Naive thymus-derived CD4-positive, alpha-beta T cell (primary cell): ENCODE results near the gene RPL38. TPM values are rescaled to one million over a fixed set of nuclear protein-coding genes. Genes with fewer than 3 reads are reported as not detected.

Experiments
- ATAC-seq: fragments of 150-1000 bp; cut with Tn5 transposase; 2 replicates; pipeline ENCODE4 v1.10.0; 2021; ENCODE audit warnings: mild to moderate bottlenecking, moderate library complexity
- CTCF ChIA-PET: fragments of 350-600 bp; sonication (Branson Sonifier 250); formaldehyde crosslinking; loops from one replicate; lab custom pipeline; 2021; ENCODE audit warnings: antibody characterized with exemption; lab: Charles Lee
- POLR2A ChIA-PET: fragments of 350-600 bp; sonication (Branson Sonifier 250); formaldehyde crosslinking; loops from one replicate; lab custom pipeline; 2021; ENCODE audit warnings: antibody characterized with exemption, inconsistent platforms; lab: Charles Lee
- DNase-seq, 9 donors: peaks; one replicate each; pipeline versions ENCODE4 v3.0.0 to v3.0.0-alpha.2; 2020 to 2022; ENCODE audit warnings: mixed read lengths in 1 of 9
- H3K27ac ChIP-seq: one replicate; pipeline ENCODE4 v1.7.0; 2013; ENCODE audit warnings: mild to moderate bottlenecking, low read depth, low read length, moderate library complexity
- H3K27me3 ChIP-seq, 2 donors: one replicate each; pipeline ENCODE4 v1.7.0; 2013; ENCODE audit warnings: low read length in 2 of 2, mild to moderate bottlenecking in 2 of 2, moderate library complexity in 2 of 2; ENCODE audit not compliant: control insufficient read depth in 2 of 2, insufficient read depth in 2 of 2
- H3K36me3 ChIP-seq, 3 experiments: 1 replicate in 2 of 3; 2 replicates in 1 of 3; pipeline ENCODE4 v1.7.0; 2013; ENCODE audit warnings: low read length in 3 of 3, mild to moderate bottlenecking in 3 of 3, moderate library complexity in 1 of 3; ENCODE audit not compliant: insufficient read depth in 3 of 3, control insufficient read depth in 2 of 3
- H3K4me1 ChIP-seq, 2 donors: one replicate each; pipeline ENCODE4 v1.7.0; 2013; ENCODE audit warnings: low read length in 2 of 2, mild to moderate bottlenecking in 2 of 2, moderate library complexity in 1 of 2; ENCODE audit not compliant: control insufficient read depth in 2 of 2, insufficient read depth in 2 of 2
- H3K4me3 ChIP-seq: 2 replicates; pipeline ENCODE4 v1.7.0; 2013; ENCODE audit warnings: mild to moderate bottlenecking, low read length
- H3K9me3 ChIP-seq, 3 experiments: 1 replicate in 2 of 3; 2 replicates in 1 of 3; pipeline ENCODE4 v1.7.0; 2013; ENCODE audit warnings: low read length in 3 of 3; ENCODE audit not compliant: control insufficient read depth in 2 of 3
- H3K27ac Mint-ChIP-seq, 9 donors: one replicate each; pipeline ENCODE4 v1.8.0; 2020 to 2022; ENCODE audit warnings: mixed read lengths in 9 of 9, mild to moderate bottlenecking in 8 of 9, moderate library complexity in 5 of 9, inconsistent platforms in 2 of 9
- H3K27me3 Mint-ChIP-seq, 5 donors: one replicate each; pipeline ENCODE4 v1.8.0; 2021 to 2022; ENCODE audit warnings: mixed read lengths in 5 of 5, mild to moderate bottlenecking in 1 of 5
- H3K36me3 Mint-ChIP-seq, 5 donors: one replicate each; pipeline ENCODE4 v1.8.0; 2020 to 2022; ENCODE audit warnings: mixed read lengths in 5 of 5, mild to moderate bottlenecking in 3 of 5, inconsistent platforms in 1 of 5
- H3K4me1 Mint-ChIP-seq, 7 donors: one replicate each; pipeline ENCODE4 v1.8.0; 2020 to 2022; ENCODE audit warnings: mixed read lengths in 7 of 7, mild to moderate bottlenecking in 3 of 7, inconsistent platforms in 1 of 7
- H3K4me3 Mint-ChIP-seq, 10 donors: one replicate each; pipeline ENCODE4 v1.8.0; 2020 to 2022; ENCODE audit warnings: mild to moderate bottlenecking in 10 of 10, mixed read lengths in 10 of 10, moderate library complexity in 6 of 10, inconsistent platforms in 2 of 10
- H3K9me3 Mint-ChIP-seq, 11 donors: one replicate each; pipeline ENCODE4 v1.8.0; 2020 to 2022; ENCODE audit warnings: mixed read lengths in 11 of 11, mild to moderate bottlenecking in 4 of 11, inconsistent platforms in 1 of 11, moderate library complexity in 1 of 11
- intact Hi-C, 2 donors: fragments of 100-400 bp; cut with micrococcal nuclease; formaldehyde crosslinking; loops; one replicate each; pipeline ENCODE4 v1.15.1; 2023
- polyA plus RNA-seq, 2 donors: library from polyadenylated mRNA; unstranded; fragments of 300-500 nt; fragmentation: Illumina TruSeq; gene quantifications; one replicate each; pipeline ENCODE4 v1.2.3, GENCODE V29; 2021
- total RNA-seq, 6 experiments: library from RNA in 5 of 6; stranded (reverse) in 5 of 6; gene quantifications; 1 replicate in 5 of 6; 2 replicates in 1 of 6; pipeline ENCODE4 v1.2.3 and lab custom pipeline; 2021 to 2026

Gene RPL38
- total and polyA plus RNA-seq, 7 experiments from 2014 or later = 1,097 to 2,553 (median 2,002) TPM

DNA sequence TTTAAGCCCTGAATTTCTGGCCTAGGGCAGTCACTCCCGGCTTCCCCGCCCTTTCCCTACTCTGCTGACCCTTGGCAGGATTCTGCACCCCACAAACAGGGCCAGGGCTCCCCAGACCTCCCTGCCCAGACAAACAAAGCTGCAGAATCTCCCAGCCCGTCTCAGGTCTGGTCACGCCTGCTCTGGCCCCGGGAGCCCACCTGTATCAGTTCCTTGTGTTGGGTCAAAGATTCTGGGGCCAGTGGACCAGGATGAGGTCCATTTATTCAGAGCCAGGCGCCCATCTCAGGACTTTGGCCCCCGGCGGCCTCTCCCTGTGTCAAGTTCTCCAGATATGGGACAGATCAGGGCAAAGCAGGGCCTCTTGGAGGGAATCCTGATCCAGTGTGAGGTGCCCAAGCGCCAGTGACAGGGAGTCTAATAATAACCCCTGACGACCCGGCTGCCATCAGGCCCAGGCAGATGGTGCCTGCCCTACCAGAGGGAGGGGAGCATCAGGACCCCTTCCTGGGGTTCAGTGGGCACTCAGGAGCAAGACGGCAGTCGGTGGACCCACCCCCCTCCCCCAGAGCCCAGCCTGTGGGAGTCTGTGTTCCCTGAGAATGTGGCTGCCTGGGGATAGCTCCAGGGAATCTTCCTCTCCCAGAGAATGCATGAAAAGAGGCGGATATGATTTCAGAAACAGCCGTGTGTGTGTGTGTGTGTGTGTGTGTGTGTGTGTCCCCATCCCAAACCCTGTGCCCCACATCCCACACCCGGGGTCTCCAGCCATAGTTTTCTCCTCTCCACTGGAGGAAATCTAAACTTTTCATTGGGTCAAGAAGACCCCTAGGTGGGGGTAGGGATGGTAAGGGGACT lies 11.2 kb downstream of the RPL38 start:
- peaks cover 0 to 5% (median 0%) of the 10 kb centered on the region in 5 donors for H3K27me3 Mint-ChIP-seq
- peak overlapping the region in 2 of 9 donors; percentile 19 to 61 for H3K27ac Mint-ChIP-seq
- Histone ChIP-seq H3K36me3 (peaks cover 0 to 6% (median 6%) of the 10 kb centered on the region in 3 experiments), H3K9me3 (no peaks in the 10 kb centered on the region), H3K27ac (no peak overlapping the region), H3K4me3 (peak overlapping the region; percentile 55), H3K27me3 (no peaks in the 10 kb centered on the region), H3K4me1 (peaks cover 23 to 37% of the 10 kb centered on the region in 2 donors)
- DNase-seq (no peak), ATAC-seq (no peak)
- peaks cover 21 to 42% (median 31%) of the 10 kb centered on the region in 7 donors for H3K4me1 Mint-ChIP-seq
- ChIA-PET POLR2A (interaction anchor here (1.3 kb wide), 1 partner anchor 11 kb away, joined by 4 read pairs; the partner anchor contains the start of gene RPL38), CTCF (interaction anchor here (0.7 kb wide), 1 partner anchor 48 kb away, joined by 3 read pairs; no protein-coding TSS in a partner anchor)
- H3K36me3 Mint-ChIP-seq = peaks cover 0 to 18% (median 5%) of the 10 kb centered on the region in 5 donors
- H3K4me3 Mint-ChIP-seq = peak overlapping the region; percentile 77 to 92 (median 91)
- intact Hi-C loops = loop anchor here (5.0 kb wide), 3 partner anchors 48 to 318 kb away; partner anchors contain the start of gene CD300LB (in 1 of the 2)
- H3K9me3 Mint-ChIP-seq = peaks cover 0 to 3% (median 0%) of the 10 kb centered on the region in 11 donors

DNA sequence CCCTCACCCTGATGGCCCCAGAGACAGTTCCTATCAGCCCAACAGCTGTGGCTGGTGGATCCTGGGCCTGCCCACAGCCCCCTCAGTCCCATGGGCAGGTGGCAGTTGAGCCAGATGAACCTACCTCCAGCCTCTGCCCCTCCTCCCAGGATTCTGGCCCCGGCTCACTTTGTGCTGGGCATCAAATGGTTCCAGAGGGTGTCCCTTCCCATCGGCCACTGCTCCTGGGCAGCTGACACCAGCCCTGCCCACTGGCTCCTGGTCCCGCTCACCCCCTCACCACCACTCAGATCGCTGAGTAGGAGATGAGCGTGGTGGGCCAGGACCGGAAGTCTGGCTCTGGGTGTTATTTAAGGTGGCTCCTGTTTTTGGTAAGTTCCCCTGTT lies 11.9 kb downstream of the RPL38 start:
- intact Hi-C loops = no loop called here
- no peak overlapping the region for H3K4me3 ChIP-seq
- Mint-ChIP-seq H3K9me3 (peaks cover 0 to 3% (median 0%) of the 10 kb centered on the region in 11 donors), H3K27ac (no peak overlapping the region), H3K36me3 (peaks cover 0 to 13% (median 6%) of the 10 kb centered on the region in 5 donors), H3K27me3 (peaks cover 0 to 5% (median 0%) of the 10 kb centered on the region in 5 donors), H3K4me1 (peaks cover 19 to 37% (median 30%) of the 10 kb centered on the region in 7 donors), H3K4me3 (peak overlapping the region in 7 of 10 donors; percentile 7 to 91 (median 13))
- DNase-seq (no peak), ATAC-seq (no peak)
- no peaks in the 10 kb centered on the region for H3K9me3 ChIP-seq
- CTCF ChIA-PET = no interaction called here
- peaks cover 23 to 37% of the 10 kb centered on the region in 2 donors for H3K4me1 ChIP-seq
- no peaks in the 10 kb centered on the region for H3K27me3 ChIP-seq
- POLR2A ChIA-PET = interaction anchor here (0.6 kb wide), 1 partner anchor 9 kb away, joined by 8 read pairs; no protein-coding TSS in a partner anchor
- H3K36me3 ChIP-seq = peaks cover 0 to under 1% (median 0%) of the 10 kb centered on the region in 3 experiments
- no peak overlapping the region for H3K27ac ChIP-seq

DNA sequence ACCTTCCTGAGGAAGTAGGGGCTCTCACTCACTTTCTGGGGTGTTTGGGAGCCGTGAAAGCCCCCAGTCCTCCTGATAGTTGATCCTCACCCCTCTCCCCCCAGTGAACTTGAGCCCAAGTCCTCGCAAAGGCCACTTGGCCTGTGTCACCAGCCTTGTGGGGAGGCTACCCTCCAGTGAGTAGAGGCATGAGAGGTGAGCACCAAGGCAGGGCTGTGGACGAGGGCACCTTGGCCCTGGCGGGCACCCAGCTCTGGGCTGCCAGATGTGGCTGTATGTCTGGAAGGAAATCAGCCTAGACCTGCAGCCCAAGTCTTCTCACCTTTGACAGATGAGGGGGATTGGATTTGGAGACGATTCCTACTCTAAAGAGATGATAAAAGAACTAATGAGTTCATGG lies 13.0 kb downstream of the RPL38 start:
- DNase-seq = no peak
- intact Hi-C loops = no loop called here
- Histone ChIP-seq H3K36me3 (no peaks in the 10 kb centered on the region), H3K27ac (no peak overlapping the region), H3K27me3 (no peaks in the 10 kb centered on the region), H3K4me1 (peaks cover 15 to 29% of the 10 kb centered on the region in 2 donors), H3K9me3 (no peaks in the 10 kb centered on the region), H3K4me3 (no peak overlapping the region)
- Mint-ChIP-seq H3K4me3 (no peak overlapping the region), H3K9me3 (peaks cover 0 to 3% (median 0%) of the 10 kb centered on the region in 11 donors), H3K27ac (no peak overlapping the region), H3K4me1 (peaks cover 14 to 33% (median 27%) of the 10 kb centered on the region in 7 donors), H3K27me3 (peaks cover 0 to 5% (median 0%) of the 10 kb centered on the region in 5 donors), H3K36me3 (peaks cover 0 to 9% (median 5%) of the 10 kb centered on the region in 5 donors)
- ATAC-seq = no peak
- ChIA-PET POLR2A (no interaction called here), CTCF (no interaction called here)

DNA sequence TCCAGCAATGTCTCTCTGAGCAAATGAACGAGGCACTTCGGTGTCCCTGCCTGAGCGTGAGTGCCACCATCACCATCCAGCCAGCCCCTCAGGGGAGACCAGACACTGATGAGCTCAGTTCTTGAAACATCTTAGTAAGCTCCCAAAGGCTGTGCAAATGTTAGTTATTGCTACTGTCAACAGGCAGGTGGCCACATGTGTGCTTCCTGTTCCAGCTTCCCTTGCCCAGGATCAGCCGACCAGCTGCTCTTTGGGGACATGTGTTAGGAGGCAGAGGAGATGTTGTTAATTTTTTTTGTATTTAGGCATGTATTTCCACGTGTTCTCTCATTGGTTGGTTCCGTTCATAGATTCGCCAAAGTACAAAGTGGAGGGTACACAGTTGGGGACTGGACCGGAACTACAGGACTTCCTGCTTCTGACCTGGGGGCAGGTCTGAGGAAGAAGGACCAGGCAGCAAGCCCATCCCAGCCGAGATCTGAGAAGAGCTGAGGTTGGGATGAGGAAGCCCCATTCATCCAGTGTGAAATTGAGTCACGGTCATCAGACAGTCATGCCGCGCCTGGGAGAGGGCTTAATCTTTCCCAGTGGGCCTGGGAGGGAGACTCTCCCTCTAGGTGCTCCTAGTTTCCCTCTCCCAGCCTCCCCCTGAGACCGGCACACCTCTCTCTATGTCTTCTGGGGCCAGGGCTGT lies 13.7 kb downstream of the RPL38 start:
- Histone ChIP-seq H3K36me3 (no peaks in the 10 kb centered on the region), H3K4me1 (peaks cover 15 to 29% of the 10 kb centered on the region in 2 donors), H3K4me3 (no peak overlapping the region), H3K27me3 (no peaks in the 10 kb centered on the region), H3K27ac (no peak overlapping the region), H3K9me3 (no peaks in the 10 kb centered on the region)
- Mint-ChIP-seq H3K4me3 (no peak overlapping the region), H3K36me3 (peaks cover 0 to 6% (median 5%) of the 10 kb centered on the region in 5 donors), H3K4me1 (peaks cover 9 to 28% (median 22%) of the 10 kb centered on the region in 7 donors), H3K9me3 (peaks cover 0 to 2% (median 0%) of the 10 kb centered on the region in 11 donors), H3K27me3 (peaks cover 0 to 5% (median 0%) of the 10 kb centered on the region in 5 donors), H3K27ac (peak overlapping the region in 2 of 9 donors; percentile 20 to 50)
- CTCF ChIA-PET = no interaction called here
- POLR2A ChIA-PET = no interaction called here
- ATAC-seq = no peak
- DNase-seq = no peak
- intact Hi-C loops = no loop called here

DNA sequence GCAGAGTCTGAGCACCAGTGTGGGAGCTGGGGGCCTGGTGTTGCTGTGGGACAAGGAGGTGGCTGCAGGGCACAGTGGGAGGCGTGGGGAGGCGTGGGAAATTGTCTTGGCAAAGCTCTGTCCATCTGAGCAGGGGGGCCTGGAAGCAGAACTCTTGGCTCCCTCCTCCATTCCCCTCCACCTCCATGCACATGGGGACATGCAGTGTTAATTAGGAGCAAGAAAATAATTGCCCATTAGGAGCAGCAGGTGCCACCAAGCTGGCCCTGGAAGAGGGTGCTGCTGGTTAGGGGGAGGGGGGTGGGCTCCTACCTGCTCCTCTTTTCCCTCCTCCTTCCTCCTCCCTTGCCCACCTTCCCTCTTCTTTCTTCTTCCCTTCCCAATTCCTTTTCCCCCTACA lies 14.4 kb downstream of the RPL38 start:
- Histone ChIP-seq H3K9me3 (no peaks in the 10 kb centered on the region), H3K27ac (no peak overlapping the region), H3K4me3 (no peak overlapping the region), H3K27me3 (no peaks in the 10 kb centered on the region), H3K4me1 (peaks cover 15 to 23% of the 10 kb centered on the region in 2 donors), H3K36me3 (peaks cover 0 to 4% (median 0%) of the 10 kb centered on the region in 3 experiments)
- DNase-seq (no peak), ATAC-seq (no peak)
- H3K27ac Mint-ChIP-seq = no peak overlapping the region
- peaks cover 4 to 22% (median 15%) of the 10 kb centered on the region in 7 donors for H3K4me1 Mint-ChIP-seq
- peaks cover 0 to 5% (median 0%) of the 10 kb centered on the region in 5 donors for H3K27me3 Mint-ChIP-seq
- intact Hi-C loops = no loop called here
- no peak overlapping the region for H3K4me3 Mint-ChIP-seq
- CTCF ChIA-PET = interaction anchor here (0.6 kb wide), 1 partner anchor 8 kb away, joined by 4 read pairs; no protein-coding TSS in a partner anchor
- peaks cover 0 to 6% (median 4%) of the 10 kb centered on the region in 5 donors for H3K36me3 Mint-ChIP-seq
- POLR2A ChIA-PET = interaction anchor here (1.2 kb wide), 1 partner anchor 15 kb away, joined by 3 read pairs; the partner anchor contains the start of gene RPL38
- peaks cover 0 to 2% (median 0%) of the 10 kb centered on the region in 11 donors for H3K9me3 Mint-ChIP-seq

DNA sequence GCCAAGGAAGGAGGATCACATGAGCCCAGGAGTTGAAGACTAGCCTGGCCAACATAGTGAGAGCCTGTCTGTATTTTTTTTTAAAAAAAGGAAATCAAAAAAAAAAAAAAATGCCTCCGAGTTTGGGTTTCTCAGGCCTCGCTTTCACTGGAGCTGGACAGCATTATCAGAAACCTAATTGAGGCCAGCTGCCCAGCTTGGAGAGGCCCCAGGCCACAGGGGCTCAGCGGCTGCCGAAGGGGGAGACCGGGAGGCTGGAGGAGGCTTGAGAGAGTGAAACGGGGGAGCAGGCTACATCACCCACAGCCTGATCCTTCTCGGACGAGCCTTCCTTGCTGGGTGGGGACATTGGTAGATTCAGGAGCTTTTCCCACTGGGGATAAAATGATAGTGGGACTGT lies 15.0 kb downstream of the RPL38 start:
- no peaks in the 10 kb centered on the region for H3K9me3 ChIP-seq
- no peak overlapping the region for H3K27ac ChIP-seq
- peaks cover 15 to 22% of the 10 kb centered on the region in 2 donors for H3K4me1 ChIP-seq
- no peak overlapping the region for H3K4me3 ChIP-seq
- POLR2A ChIA-PET = interaction anchor here (0.8 to 1.2 kb wide), 2 partner anchors 15 to 61 kb away, joined by 3 read pairs; partner anchors contain the start of gene RPL38
- Mint-ChIP-seq H3K27me3 (peaks cover 0 to 5% (median 0%) of the 10 kb centered on the region in 5 donors), H3K9me3 (peaks cover 0 to 2% (median 0%) of the 10 kb centered on the region in 11 donors), H3K4me3 (no peak overlapping the region), H3K36me3 (peaks cover 0 to 6% (median 4%) of the 10 kb centered on the region in 5 donors), H3K4me1 (peaks cover 0 to 19% (median 10%) of the 10 kb centered on the region in 7 donors), H3K27ac (no peak overlapping the region)
- DNase-seq = no peak
- CTCF ChIA-PET = interaction anchor here (0.6 kb wide), 1 partner anchor 9 kb away, joined by 4 read pairs; no protein-coding TSS in a partner anchor
- H3K36me3 ChIP-seq = peaks cover 0 to 7% (median 0%) of the 10 kb centered on the region in 3 experiments
- H3K27me3 ChIP-seq = no peaks in the 10 kb centered on the region
- no peak for ATAC-seq
- intact Hi-C loops = no loop called here
